Measurements from ENCODE around the gene HOMEZ.
"Not testable (repeated sequence)": the region's sequence is repeated elsewhere in the genome, so short reads cannot be mapped to it uniquely, and the experiment has no call there.

HOMEZ gene

DNA sequence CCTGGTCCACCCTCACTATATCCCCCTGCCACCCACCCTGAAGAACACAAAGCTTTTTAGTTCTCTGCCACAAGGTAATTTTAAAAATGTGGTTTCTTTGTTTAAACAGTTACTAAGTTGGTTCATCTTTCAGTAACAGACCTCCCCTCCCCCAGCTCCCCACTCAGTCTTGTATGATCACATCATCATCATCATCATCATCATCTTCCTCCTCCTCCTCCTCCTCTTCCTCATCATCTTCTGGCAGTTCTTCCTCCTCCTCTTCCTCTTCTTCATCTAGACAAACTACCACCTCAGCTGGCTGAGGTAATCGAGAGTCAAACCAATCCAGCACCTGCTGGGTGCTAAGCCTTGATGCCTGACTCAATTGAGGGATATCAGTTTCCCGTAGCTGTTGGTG is 10.5 kb downstream of the HOMEZ start:
- no peak for DNase-seq

DNA sequence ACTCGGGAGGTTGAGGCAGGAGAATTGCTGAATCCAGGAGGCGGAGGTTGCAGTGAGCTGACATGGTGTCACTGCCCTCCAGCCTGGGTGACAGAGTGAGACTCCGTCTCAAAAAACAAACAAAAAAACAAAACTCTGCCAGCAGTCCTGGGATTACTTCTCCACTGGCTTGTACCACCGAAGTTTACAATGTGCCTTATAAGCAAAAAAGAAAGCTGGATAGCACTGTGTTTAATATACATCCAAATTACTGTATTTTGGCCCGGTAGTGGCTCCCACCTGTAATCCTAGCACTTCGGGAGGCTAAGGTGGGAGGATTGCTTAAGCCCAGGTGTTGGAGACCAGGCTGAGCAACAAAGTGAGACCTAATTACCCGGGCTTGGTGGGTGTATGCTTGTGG is 16.7 kb downstream of the HOMEZ start:
- DNase-seq: no peak

DNA sequence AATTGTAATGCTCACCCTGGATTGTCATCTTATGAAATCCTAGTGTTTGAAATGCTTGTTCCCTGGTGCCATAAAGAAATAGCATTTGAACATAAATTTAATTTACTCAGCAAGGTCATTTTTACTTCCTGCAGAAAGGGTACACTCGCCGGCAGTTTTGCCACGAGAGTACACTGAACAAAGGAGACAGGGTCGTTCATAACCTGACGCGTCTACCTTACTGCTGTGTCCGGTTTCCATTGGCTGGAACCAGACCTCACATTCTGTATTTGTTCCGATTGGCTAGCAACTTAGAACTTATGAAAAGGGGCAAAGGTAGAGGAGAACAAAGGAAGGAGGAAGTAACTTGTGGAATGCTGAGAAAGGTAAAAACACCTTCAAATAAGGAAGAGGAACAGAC is 25.1 kb downstream of the HOMEZ start:
- DNase-seq: not testable (repeated sequence)

DNA sequence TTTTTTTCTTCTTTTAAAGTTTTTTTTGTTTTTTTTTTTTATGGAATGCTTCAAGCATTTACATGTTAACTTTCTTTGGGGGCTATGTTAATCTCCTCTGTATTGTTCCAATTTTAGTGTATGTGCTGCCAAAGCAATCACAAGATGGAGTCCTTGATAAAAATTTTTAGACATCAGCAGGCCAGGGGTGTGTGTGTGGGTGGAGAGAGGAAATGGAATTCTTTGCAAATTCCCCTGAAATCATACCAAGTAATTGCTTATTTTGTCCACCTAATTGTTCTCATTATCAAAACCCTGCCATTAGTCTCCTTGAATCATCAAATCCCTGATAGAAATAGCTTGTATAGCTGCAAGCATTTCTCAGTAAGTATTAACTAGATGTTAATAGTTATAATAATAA is 26.5 kb downstream of the HOMEZ start:
- no peak for DNase-seq

DNA sequence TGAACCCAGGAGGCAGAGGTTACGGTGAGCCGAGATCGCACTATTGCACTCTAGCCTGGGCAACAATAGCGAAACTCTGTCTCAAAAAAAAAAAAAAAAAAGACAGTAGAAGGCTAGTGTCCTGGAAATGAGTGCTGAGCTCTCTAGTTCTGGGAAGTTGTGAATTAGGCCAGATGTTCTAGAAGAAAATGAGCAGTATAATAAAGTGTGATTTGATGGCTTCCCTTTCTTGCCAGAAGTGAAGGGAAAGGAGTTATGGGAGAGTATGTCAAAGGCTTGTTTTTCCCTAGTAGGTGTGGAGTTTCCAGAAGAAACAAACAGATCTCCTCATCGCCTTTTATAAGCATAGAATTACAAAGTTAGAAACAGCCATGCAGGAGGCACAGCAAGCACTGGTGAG is 27.7 kb downstream of the HOMEZ start:
- DNase-seq: no peak

DNA sequence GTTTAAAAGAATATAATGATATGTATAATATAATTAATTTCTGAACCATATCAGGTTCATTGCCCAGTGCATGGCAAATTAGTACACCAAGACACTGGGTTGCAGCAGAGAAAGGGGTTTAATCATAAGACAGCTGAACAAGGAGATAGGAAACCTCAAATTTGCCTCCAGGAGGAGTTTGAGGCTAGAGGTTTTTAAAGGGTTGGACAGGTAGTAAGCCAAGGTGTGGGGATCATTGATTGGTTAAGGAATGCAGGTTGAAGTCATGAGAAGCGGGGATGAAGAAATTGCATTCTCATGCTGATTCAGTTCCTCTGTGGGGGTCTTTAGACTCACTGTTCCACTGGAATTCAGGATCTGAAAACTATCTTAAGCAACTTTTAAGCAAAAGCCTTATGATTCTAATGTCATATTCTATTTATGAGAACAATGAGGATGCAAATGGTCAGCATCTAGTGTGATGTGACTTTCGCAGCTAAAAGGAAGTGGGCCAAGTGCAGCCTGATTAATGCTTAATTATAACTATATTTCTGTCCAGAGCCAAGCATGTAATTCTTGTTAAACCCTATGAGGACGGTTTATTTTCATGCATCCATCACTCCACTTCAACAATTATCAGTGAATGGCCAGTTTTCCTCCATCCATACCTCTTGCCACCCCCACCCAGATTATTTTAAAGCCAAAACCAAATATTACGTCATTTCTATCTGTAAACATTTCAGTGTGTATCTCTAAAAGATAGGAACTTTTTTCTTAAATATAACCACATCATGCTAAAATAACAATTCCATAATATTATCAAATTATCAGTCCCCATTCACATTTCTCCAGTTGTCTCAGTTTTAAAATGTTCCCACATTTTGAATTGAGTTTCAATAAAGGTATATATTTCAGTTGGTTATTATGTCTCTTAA is 33.3 kb downstream of the HOMEZ start:
- DNase-seq: no peak

DNA sequence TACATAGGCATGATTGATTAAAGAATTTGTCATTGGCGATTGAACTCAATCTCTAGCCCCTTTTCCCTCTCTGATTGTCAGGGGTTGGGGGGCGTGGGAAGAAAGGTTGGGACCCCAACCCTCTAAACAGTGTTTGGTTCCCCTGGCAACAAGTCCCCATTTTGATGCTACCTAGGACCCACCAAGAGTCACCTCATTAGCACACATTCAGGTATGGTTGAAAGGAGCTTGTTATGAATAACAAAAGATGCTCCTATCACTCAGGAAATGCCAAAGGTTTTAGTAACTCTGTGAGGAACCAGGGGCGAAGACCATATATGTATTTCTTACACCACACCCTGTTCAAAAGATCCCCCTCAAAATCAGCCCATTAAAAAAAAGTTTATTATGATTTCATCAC is 33.9 kb downstream of the HOMEZ start:
- no peak for DNase-seq

DNA sequence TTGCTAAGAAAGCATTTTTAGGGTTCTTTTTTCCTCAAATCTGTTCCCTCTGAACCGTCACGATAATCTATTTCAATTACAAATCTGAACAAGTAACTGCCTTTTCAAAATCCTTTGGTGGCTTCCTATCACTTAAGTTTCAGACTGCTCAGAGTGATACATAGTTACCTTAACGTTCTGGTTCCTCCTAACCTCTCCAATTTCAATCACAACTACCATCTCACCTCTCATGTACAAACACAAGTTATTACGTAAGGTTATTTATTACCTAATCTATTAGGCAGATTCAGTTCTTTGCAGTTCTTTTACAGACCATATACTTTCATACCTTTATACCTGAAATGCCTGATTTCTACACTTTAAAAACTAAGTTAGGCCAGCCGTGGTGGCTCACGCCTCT is 36.1 kb downstream of the HOMEZ start:
- no peak for DNase-seq

DNA sequence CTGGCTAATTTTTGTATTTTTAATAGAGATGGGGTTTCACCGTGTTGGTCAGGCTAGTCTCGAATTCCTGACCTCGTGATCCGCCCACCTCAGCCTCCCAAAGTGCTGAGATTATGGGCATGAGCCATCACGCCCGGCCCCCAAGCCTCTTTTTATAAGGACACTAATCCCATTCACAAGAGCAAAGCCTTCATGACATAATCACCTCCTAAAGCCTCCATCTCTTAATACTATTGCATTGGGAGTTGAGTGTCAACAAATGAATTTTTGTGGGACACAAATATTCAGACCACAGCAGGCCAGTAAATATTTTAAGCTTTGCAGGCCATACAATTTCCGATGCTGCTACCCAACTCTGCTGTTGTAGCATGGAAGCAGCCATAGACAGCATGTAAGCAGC is 37.3 kb downstream of the HOMEZ start:
- DNase-seq: peak; percentile 97

DNA sequence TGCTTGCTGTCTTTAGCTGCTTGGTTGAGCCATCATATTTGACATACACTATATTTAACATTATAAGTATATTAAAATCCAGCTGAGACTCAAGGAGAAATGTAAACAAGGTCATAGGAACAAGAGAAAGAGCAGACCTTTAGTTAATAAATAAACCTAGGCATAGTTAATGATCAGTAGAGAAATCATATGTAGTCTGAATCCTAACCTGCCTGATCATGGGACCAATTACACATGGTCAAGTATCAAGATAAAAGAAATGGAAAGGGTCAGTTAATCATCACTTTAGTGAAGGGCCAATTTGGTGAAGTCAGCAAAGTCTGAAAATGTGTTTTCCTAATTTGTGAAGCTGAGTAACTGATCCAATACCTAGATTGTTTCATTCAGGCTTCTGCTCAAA is 40.6 kb downstream of the HOMEZ start:
- DNase-seq: no peak

DNA sequence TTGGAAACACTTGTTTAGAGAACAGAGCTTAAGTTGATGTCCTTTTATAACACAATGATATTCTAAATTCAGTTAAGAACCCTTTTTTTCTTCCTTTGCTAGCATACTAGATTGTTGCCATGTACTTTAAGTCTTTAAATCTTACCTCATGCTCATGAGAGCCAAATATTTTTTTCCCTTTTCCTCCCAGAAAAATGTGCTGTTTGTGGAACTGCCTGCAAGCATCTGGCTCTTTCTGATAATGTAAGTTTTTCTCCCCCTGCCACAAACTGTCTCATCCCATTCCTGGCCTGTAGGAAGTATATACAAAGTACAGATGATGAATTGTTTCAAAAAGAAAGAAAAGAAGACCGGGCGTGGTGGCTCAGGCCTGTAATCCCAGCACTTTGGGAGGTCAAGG is 42.9 kb downstream of the HOMEZ start:
- DNase-seq: no peak

DNA sequence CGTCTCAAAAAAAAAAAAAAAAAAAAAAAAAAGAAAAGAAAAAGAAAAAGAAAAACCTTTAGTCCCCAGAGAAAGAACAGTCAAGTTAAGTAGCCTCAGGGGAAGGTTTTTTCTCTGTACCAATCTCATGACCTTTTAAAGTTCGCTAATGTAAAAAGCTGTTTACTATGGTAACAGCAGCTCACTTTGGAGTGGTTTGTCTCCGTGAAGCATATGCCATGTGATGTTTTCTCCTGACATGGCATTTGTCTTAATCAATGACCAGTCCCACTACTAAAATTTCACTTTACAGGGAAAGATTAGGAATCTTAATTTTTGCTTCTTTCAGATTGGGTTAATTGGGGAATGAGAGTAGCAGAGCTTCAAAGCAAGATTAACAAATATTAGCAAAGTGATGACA is 43.9 kb downstream of the HOMEZ start:
- DNase-seq: no peak

DNA sequence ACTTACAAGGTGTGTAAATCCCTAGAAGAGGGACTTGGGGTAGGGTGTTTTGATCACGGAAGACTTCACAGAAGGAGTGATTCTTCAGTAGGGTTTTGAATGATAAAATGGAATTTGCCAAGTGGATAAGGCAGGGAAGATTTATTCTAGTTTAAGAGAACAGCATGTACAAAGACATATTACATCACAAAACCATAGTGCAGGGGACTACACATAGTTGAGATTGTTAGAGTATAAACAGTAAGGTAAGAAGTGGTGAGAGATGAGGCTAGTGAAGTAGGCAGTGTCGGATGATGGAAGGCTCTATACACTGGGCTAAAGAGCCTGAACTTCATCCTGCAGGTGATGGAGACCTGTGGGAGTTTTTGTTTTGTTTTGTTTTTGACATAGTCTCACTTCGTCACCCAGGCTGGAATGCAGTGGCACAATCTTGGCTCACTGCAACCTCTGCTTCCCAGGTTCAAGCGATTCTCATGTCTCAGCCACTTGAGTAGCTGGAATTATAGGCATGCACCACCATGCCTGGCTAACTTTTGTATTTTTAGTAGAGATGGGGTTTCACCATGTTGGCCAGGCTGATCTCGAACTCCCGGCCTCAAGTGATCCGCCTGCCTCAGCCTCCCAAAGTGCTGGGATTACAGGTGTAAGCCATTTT is 44.7 kb downstream of the HOMEZ start:
- DNase-seq: not testable (repeated sequence)

DNA sequence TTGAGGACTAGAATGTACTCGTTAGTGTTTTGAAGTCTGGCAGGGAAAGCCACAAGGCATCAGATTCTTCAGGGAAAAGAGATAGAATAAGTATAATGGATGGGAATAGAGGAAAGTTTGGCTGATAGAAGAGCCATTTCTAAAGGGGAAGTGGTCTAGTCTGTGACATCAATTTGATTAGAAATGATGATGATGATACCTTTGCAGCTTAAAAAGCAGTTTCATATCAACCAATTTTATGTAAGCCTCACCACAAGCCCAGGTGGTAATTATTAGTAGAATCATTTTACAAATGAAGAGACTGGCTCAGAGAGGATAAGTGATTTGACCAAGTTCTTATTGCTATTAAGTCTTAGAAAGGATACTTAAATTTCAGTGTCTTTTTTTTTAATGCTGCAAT is 45.3 kb downstream of the HOMEZ start:
- DNase-seq: no peak

DNA sequence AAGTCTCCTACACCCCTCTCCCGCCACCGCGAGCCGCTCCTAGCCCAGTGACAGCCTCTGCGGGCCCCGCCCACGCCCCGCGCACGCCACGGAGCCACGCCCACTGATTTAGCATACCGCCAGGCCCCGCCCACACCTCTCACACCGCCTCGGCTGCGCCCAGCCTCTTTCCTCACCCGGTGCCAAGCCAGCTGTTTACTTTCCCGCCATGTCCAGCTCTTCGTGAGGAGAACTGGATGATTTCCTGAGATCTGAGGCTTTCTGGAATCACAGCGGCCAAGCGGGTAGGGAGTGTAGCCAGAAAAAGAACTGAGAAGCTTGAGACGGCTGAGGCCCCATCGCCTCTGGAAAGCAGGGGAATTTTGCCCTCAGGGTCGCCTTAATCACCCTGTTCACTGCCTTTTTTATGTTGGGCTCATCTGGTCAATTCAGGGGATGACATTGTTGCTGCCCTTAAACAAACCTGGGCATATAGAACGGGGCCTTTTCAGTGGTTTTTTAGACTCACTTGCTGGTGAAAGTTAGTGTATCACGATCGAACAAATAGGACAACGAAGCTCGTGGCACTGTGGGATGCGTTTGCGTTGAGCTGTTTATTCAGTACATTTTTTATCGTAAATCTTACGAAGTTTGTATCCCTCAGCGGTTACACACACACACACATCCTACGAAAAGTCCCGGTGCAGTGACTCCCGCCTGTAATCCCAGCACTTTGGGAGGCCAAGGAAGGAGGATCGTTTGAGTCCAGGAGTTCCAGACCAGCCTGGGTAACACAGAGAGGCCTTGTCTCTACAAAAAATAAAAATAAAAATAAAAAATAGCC is 47.9 kb downstream of the HOMEZ start, which contains the start of gene RNF212B:
RNF212B (plus strand) TSS at position 165 of the 823 bp plus-strand sequence. CDS start 2,410 bp downstream, outside the sequence.
- peak; percentile 100 for DNase-seq

DNA sequence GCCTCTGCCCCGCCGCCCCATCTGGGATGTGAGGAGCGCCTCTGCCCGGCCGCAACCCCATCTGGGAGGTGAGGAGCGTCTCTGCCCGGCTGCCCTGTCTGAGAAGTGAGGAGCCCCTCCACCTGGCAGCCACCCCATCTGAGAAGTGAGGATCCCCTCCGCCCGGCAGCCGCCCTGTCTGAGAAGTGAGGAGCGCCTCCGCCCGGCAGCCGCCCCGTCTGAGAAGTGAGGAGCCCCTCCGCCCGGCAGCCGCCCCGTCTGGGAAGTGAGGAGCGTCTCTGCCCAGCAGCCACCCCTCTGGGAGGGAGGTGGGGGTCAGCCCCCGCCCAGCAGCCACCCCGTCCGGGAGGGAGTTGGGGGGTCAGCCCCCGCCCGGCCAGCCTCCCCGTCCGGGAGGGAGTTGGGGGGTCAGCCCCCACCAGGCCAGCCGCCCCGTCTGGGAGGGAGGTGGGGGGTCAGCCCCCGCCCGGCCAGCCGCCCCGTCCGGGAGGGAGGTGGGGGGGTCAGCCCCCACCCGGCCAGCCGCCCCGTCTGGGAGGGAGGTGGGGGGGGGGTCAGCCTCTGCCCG is 53.6 kb downstream of the HOMEZ start:
- DNase-seq: not testable (repeated sequence)

DNA sequence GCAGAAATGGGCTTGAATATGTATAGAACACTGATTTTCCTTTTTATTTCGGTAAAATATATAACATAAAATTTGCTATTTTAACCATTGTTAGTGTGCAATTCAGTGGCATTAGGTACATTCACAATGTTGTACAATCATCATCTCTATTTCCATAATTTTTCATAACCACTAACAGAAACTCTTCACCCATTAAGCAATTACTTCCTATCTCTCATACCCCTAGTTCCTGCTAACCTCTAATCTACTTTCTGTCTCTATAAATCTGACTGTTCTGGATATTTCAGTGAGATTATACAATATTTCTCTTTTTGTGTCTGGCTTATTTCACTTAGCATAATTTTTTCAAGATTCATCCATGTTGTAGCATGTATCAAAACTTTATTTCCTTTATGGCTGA is 57.1 kb downstream of the HOMEZ start:
- DNase-seq: no peak

DNA sequence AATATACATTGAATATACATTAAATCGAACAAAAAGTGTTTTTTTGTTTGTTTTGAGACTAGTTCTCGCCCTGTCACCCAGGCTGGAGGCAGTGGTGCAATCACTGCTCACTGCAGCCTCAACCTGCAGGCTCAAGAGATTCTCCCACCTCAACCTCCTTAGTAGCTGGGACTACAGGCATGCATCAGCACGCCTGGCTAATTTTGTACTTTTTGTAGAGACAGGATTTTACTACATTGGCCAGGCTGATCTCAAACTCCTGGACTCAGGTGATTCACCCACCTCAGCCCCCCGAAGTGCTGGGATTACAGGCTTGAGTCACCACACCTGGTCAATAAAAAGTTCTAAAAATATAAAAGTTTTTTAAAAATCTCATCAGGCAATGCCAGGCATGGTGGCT is 58.4 kb downstream of the HOMEZ start:
- no peak for DNase-seq

DNA sequence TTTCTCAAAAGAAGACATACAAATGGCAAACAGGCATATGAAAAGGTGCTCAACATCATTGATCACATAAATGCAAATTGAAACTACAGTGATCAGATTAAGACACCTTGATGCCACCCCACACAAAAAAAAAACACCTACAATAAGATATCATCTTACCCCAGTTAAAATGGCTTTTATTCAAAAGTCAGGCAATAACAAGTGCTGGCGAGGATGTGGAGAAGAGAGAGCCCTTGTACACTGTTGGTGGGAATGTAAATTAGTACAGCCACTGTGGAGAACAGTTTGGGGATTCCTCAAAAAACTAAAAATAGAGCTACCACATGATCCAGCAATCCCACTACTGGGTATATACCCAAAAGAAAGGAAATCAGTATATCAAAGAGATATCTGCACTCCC is 61.0 kb downstream of the HOMEZ start:
- DNase-seq: not testable (repeated sequence)
